Activated T-cell treated with anti-CD3 and anti-CD28 coated beads for 4 hours (primary cell): ENCODE measurements around the gene PPP5C.

ENCODE experiments used
- DNase-seq: peaks from one replicate; pipeline ENCODE4 v3.0.0-alpha.2; 2020

Gene PPP5C

GRCh38 chr19:46337487-46337886 is 9.4 kb upstream of the PPP5C start:
- DNase-seq, result no peak

GRCh38 chr19:46339446-46339845 is 7.4 kb upstream of the PPP5C start:
- DNase-seq, result no peak

- no peak for DNase-seq
These were observed 6.7 kb upstream of the PPP5C start for GRCh38 chr19:46340051-46340659.

- no peak for DNase-seq
These were observed 5.0 kb upstream of the PPP5C start for GRCh38 chr19:46341937-46342336.

GRCh38 chr19:46344363-46344762 is 2.5 kb upstream of the PPP5C start:
- DNase-seq, result no peak

GRCh38 chr19:46345157-46345556 is 1.7 kb upstream of the PPP5C start:
- no peak for DNase-seq

- no peak for DNase-seq
These were observed 641 bp downstream of the PPP5C start for GRCh38 chr19:46347572-46347883.

GRCh38 chr19:46347985-46348384 is 1.1 kb downstream of the PPP5C start:
- DNase-seq, result no peak

GRCh38 chr19:46349311-46349993 is 2.6 kb downstream of the PPP5C start:
- no peak for DNase-seq

- DNase-seq, result no peak
These were observed 3.3 kb downstream of the PPP5C start for GRCh38 chr19:46350029-46350757.

- DNase-seq, result no peak
These were observed 3.9 kb downstream of the PPP5C start for GRCh38 chr19:46350758-46351159.

GRCh38 chr19:46351241-46352041 is 4.6 kb downstream of the PPP5C start:
- no peak for DNase-seq

GRCh38 chr19:46353730-46354528 is 7.0 kb downstream of the PPP5C start:
- no peak for DNase-seq

- no peak for DNase-seq
These were observed 8.6 kb downstream of the PPP5C start for GRCh38 chr19:46355234-46356148.

GRCh38 chr19:46356149-46357055 is 9.5 kb downstream of the PPP5C start:
- DNase-seq, result no peak

GRCh38 chr19:46357846-46358583 is 11.1 kb downstream of the PPP5C start:
- DNase-seq, result no peak

- no peak for DNase-seq
These were observed 15.0 kb downstream of the PPP5C start for GRCh38 chr19:46361915-46362314.

- no peak for DNase-seq
These were observed 17.5 kb downstream of the PPP5C start for GRCh38 chr19:46364359-46364758.

GRCh38 chr19:46365561-46365960 is 18.7 kb downstream of the PPP5C start:
- no peak for DNase-seq
